Panc1 (cell line): ENCODE data around the gene PDE12. TPM values are rescaled to one million over a fixed set of nuclear protein-coding genes. Genes with fewer than 3 reads are reported as not detected.

ENCODE experiments used
- ATAC-seq: fragments of 200-7000 bp; cut with Tn5 transposase; 2 replicates; pipeline ENCODE4 v1.9.1; 2020; ENCODE audit warnings: mild to moderate bottlenecking, moderate library complexity
- BruUV-seq: library from RNA; stranded (reverse); fragments of 400-500 nt; replicated peaks from 2 replicates; lab custom pipeline; 2021; lab: Mats Ljungman, UMichigan
- CTCF ChIA-PET: fragments of 300-600 bp; sonication (Branson Sonifier 250); formaldehyde crosslinking; loops from one replicate; lab custom pipeline; 2022; ENCODE audit warnings: antibody characterized with exemption; lab: Charles Lee
- POLR2A ChIA-PET: fragments of 300-600 bp; sonication (Branson Sonifier 250); formaldehyde crosslinking; loops from one replicate; lab custom pipeline; 2022; ENCODE audit warnings: antibody characterized with exemption; lab: Charles Lee
- DNase-seq: peaks from one replicate; pipeline ENCODE4 v3.0.0-alpha.2; 2010; ENCODE audit warnings: low read depth, low spot score
- H3K27ac ChIP-seq: 2 replicates; pipeline ENCODE4 v1.5.1; 2011; ENCODE audit warnings: mild to moderate bottlenecking, low read length, inconsistent platforms
- H3K27me3 ChIP-seq: fragments of 200-500 bp; sonication (Bioruptor generic); 2 replicates; pipeline ENCODE4 v1.6.0; 2014; ENCODE audit warnings: low read length, inconsistent platforms; ENCODE audit not compliant: control insufficient read depth, insufficient read depth
- H3K36me3 ChIP-seq: fragments of 200-500 bp; sonication (Bioruptor generic); 2 replicates; pipeline ENCODE4 v1.5.1; 2014; ENCODE audit warnings: inconsistent platforms, mild to moderate bottlenecking, low read length, moderate library complexity; ENCODE audit not compliant: control insufficient read depth, insufficient read depth
- H3K4me1 ChIP-seq: 2 replicates; pipeline ENCODE4 v1.5.1; 2011; ENCODE audit warnings: inconsistent platforms, mild to moderate bottlenecking, low read length, moderate library complexity; ENCODE audit not compliant: control insufficient read depth, insufficient read depth
- H3K4me3 ChIP-seq, 2 experiments: 2 replicates each; pipeline ENCODE4 v1.5.1; 2011 to 2012; ENCODE audit warnings: low read depth in 2 of 2, low read length in 2 of 2, mild to moderate bottlenecking in 2 of 2, inconsistent platforms in 1 of 2, moderate library complexity in 1 of 2
- H3K9me3 ChIP-seq: fragments of 200-500 bp; sonication (Bioruptor generic); 2 replicates; pipeline ENCODE4 v1.5.1; 2014; ENCODE audit warnings: low read depth, mild to moderate bottlenecking, inconsistent platforms, low read length, moderate library complexity; ENCODE audit not compliant: control insufficient read depth, insufficient read depth
- CTCF ChIP-seq: fragments of 450-650 bp; IDR thresholded peaks from 2 replicates; pipeline ENCODE4 v1.5.1; 2017; ENCODE audit warnings: mild to moderate bottlenecking
- POLR2AphosphoS5 ChIP-seq: IDR thresholded peaks from 2 replicates; pipeline ENCODE4 v1.6.1; 2012; ENCODE audit warnings: mild to moderate bottlenecking, low read depth, low read length, moderate library complexity
- REST ChIP-seq, 2 experiments: IDR thresholded peaks; 2 replicates each; pipeline ENCODE4 v1.6.1; 2011 to 2012; ENCODE audit warnings: low read depth in 2 of 2, control low read depth in 1 of 2, low read length in 1 of 2, mild to moderate bottlenecking in 1 of 2, moderate library complexity in 1 of 2; ENCODE audit not compliant: insufficient read depth in 1 of 2
- SIN3A ChIP-seq: IDR thresholded peaks from 2 replicates; pipeline ENCODE4 v1.6.1; 2012; ENCODE audit warnings: low read depth, mild to moderate bottlenecking, low read length, moderate library complexity, borderline replicate concordance; ENCODE audit not compliant: insufficient read depth
- TCF7L2 ChIP-seq: IDR thresholded peaks from 2 replicates; pipeline ENCODE4 v1.6.1; 2011; ENCODE audit warnings: mild to moderate bottlenecking, low read depth, low read length, inconsistent platforms
- in situ Hi-C: cut with HindIII; loops from 2 replicates; pipeline ENCODE4 v1.10.0; 2016; ENCODE audit warnings: low sequenced_read_pairs, low pct_unique_long_range_greater_than_20kb
- intact Hi-C: fragments of 100-400 bp; cut with micrococcal nuclease; formaldehyde crosslinking; loops from one replicate; pipeline ENCODE4 v1.10.0; 2022; ENCODE audit not compliant: unreplicated experiment
- total RNA-seq: library from RNA; stranded (reverse); gene quantifications from one replicate; pipeline ENCODE4 v1.2.1, GENCODE V29; 2021; ENCODE audit not compliant: unreplicated experiment

The PDE12 gene
- total RNA-seq, 1 experiment from 2014 or later, result 22.8 TPM

- in situ Hi-C loops, result no loop called here
- TF ChIP-seq REST (IDR thresholded peaks at IDR 0.05; ENCODE audit: insufficient read depth in 1 of 2, low read depth in 2 of 2, low read length in 1 of 2) (no peak), TCF7L2 (no peak), CTCF (no peak), SIN3A (no peak), POLR2AphosphoS5 (no peak)
- Histone ChIP-seq H3K36me3 (0 out of 2 replicates have a peak, but pooled peaks cover 4% of the 10 kb centered on the region), H3K27me3 (no peaks in the 10 kb centered on the region), H3K9me3 (no peaks in the 10 kb centered on the region), H3K4me3 (no peak overlapping the region), H3K4me1 (peaks cover 8% of the 10 kb centered on the region), H3K27ac (no peak overlapping the region)
- no TSS peak for BruUV-seq
- ATAC-seq (no peak), DNase-seq (no peak)
- POLR2A ChIA-PET, result no interaction called here
- CTCF ChIA-PET, result no interaction called here
- intact Hi-C loops, result no loop called here
Measured at GRCh38 chr3:57587905-57588304, 31.8 kb downstream of the PDE12 start.

- Histone ChIP-seq H3K9me3 (no peaks in the 10 kb centered on the region), H3K4me3 (no peak overlapping the region), H3K27me3 (no peaks in the 10 kb centered on the region), H3K4me1 (peaks cover 9% of the 10 kb centered on the region; the same call in 1 of the 2 replicates), H3K27ac (no peak overlapping the region), H3K36me3 (peaks cover 10% of the 10 kb centered on the region)
- intact Hi-C loops (no loop called here), in situ Hi-C loops (no loop called here)
- TF ChIP-seq CTCF, result no peak
- TF ChIP-seq TCF7L2, result no peak
- no peak for TF ChIP-seq REST (IDR thresholded peaks at IDR 0.05; ENCODE audit: insufficient read depth in 1 of 2, low read depth in 2 of 2, low read length in 1 of 2)
- TF ChIP-seq SIN3A, result no peak
- TF ChIP-seq POLR2AphosphoS5, result no peak
- no peak for ATAC-seq
- ChIA-PET CTCF (no interaction called here), POLR2A (no interaction called here)
- BruUV-seq, result no TSS peak
- no peak for DNase-seq
Measured at GRCh38 chr3:57592306-57592705, 36.2 kb downstream of the PDE12 start.
